WTC11 (cell line): ENCODE data around the gene PDXP. TPM values are rescaled to one million over a fixed set of nuclear protein-coding genes. Genes with fewer than 3 reads are reported as not detected.

Experiments used
- ATAC-seq: fragments of 200-7000 bp; cut with Tn5 transposase; 2 replicates; pipeline ENCODE4 v1.10.0; 2021; ENCODE audit warnings: mild to moderate bottlenecking, moderate library complexity
- CTCF ChIA-PET: fragments of 300-600 bp; sonication (Branson Sonifier 250); formaldehyde crosslinking; loops from one replicate; lab custom pipeline; 2021; ENCODE audit warnings: antibody characterized with exemption; lab: Charles Lee
- POLR2A ChIA-PET: fragments of 350-600 bp; sonication (Branson Sonifier 250); formaldehyde crosslinking; loops from one replicate; lab custom pipeline; 2021; ENCODE audit warnings: antibody characterized with exemption; lab: Charles Lee
- DNase-seq: peaks from one replicate; pipeline ENCODE4 v3.0.0; 2021; ENCODE audit warnings: low spot score
- H3K27ac Mint-ChIP-seq: 2 replicates; pipeline ENCODE4 v1.8.0; 2021; ENCODE audit warnings: mixed read lengths
- H3K27me3 Mint-ChIP-seq: 2 replicates; pipeline ENCODE4 v1.8.0; 2021; ENCODE audit warnings: low read depth, mild to moderate bottlenecking, moderate library complexity, mixed read lengths
- H3K36me3 Mint-ChIP-seq: 2 replicates; pipeline ENCODE4 v1.8.0; 2021; ENCODE audit warnings: mixed read lengths
- H3K4me1 Mint-ChIP-seq: 2 replicates; pipeline ENCODE4 v1.8.0; 2022; ENCODE audit warnings: mixed read lengths
- H3K4me3 Mint-ChIP-seq: 2 replicates; pipeline ENCODE4 v1.8.0; 2021; ENCODE audit warnings: mild to moderate bottlenecking, moderate library complexity, mixed read lengths
- H3K9me3 Mint-ChIP-seq: 2 replicates; pipeline ENCODE4 v1.8.0; 2021; ENCODE audit warnings: mixed read lengths
- AFF4 ChIP-seq: sonication (generic); formaldehyde crosslinking; IDR thresholded peaks from 2 replicates; pipeline ENCODE4 v1.8.1; 2023; ENCODE audit warnings: mild to moderate bottlenecking, missing genetic modification reagents, borderline replicate concordance
- ATF1 ChIP-seq: sonication (generic); formaldehyde crosslinking; IDR thresholded peaks from 2 replicates; pipeline ENCODE4 v1.8.1; 2023; ENCODE audit warnings: mild to moderate bottlenecking, moderate library complexity, missing genetic modification reagents
- E2F5 ChIP-seq: sonication (generic); formaldehyde crosslinking; IDR thresholded peaks from 2 replicates; pipeline ENCODE4 v1.8.1; 2022; ENCODE audit warnings: mild to moderate bottlenecking, moderate library complexity, missing genetic modification reagents
- ESRRA ChIP-seq: sonication (generic); formaldehyde crosslinking; IDR thresholded peaks from 2 replicates; pipeline ENCODE4 v1.8.1; 2022; ENCODE audit warnings: mild to moderate bottlenecking, missing genetic modification reagents, borderline replicate concordance
- FOXJ3 ChIP-seq: sonication (generic); formaldehyde crosslinking; IDR thresholded peaks from 2 replicates; pipeline ENCODE4 v1.9.0; 2021; ENCODE audit warnings: missing genetic modification reagents, mild to moderate bottlenecking, borderline replicate concordance
- FOXK1 ChIP-seq: sonication (generic); formaldehyde crosslinking; IDR thresholded peaks from 2 replicates; pipeline ENCODE4 v1.8.0; 2022; ENCODE audit warnings: mild to moderate bottlenecking, moderate library complexity, missing genetic modification reagents
- FOXP1 ChIP-seq: sonication (generic); formaldehyde crosslinking; IDR thresholded peaks from 2 replicates; pipeline ENCODE4 v1.8.0; 2022; ENCODE audit warnings: missing genetic modification reagents, mild to moderate bottlenecking, moderate library complexity, borderline replicate concordance
- GTF2I ChIP-seq: fragments of 250-450 bp; sonication (Bioruptor Pico); conservative IDR thresholded peaks from 2 replicates; pipeline ENCODE4 v1.4.0; 2021; ENCODE audit warnings: mild to moderate bottlenecking
- IRF2 ChIP-seq: sonication (generic); formaldehyde crosslinking; IDR thresholded peaks from 2 replicates; pipeline ENCODE4 v1.8.0; 2022; ENCODE audit warnings: low read depth, missing genetic modification reagents, borderline replicate concordance
- MAX ChIP-seq: sonication (generic); formaldehyde crosslinking; IDR thresholded peaks from 2 replicates; pipeline ENCODE4 v1.8.0; 2022; ENCODE audit warnings: mild to moderate bottlenecking, missing genetic modification reagents
- NR1H2 ChIP-seq: sonication (generic); formaldehyde crosslinking; IDR thresholded peaks from 2 replicates; pipeline ENCODE4 v1.9.0; 2021; ENCODE audit warnings: mild to moderate bottlenecking, moderate library complexity, missing genetic modification reagents
- NR3C1 ChIP-seq: sonication (generic); formaldehyde crosslinking; conservative IDR thresholded peaks from 2 replicates; pipeline ENCODE4 v1.8.1; 2023; ENCODE audit warnings: low read depth, mild to moderate bottlenecking, missing genetic modification reagents
- PRDM15 ChIP-seq: sonication (generic); formaldehyde crosslinking; IDR thresholded peaks from 2 replicates; pipeline ENCODE4 v1.8.0; 2022; ENCODE audit warnings: missing genetic modification reagents
- ZBTB21 ChIP-seq: sonication (generic); formaldehyde crosslinking; IDR thresholded peaks from 2 replicates; pipeline ENCODE4 v1.8.1; 2023; ENCODE audit warnings: mild to moderate bottlenecking, missing genetic modification reagents, borderline replicate concordance
- ZNF121 ChIP-seq: sonication (generic); formaldehyde crosslinking; IDR thresholded peaks from 2 replicates; pipeline ENCODE4 v1.8.0; 2023; ENCODE audit warnings: missing genetic modification reagents
- ZNF138 ChIP-seq: sonication (generic); formaldehyde crosslinking; conservative IDR thresholded peaks from 2 replicates; pipeline ENCODE4 v1.8.1; 2022; ENCODE audit warnings: mild to moderate bottlenecking, moderate library complexity, missing genetic modification reagents
- ZNF219 ChIP-seq: sonication (generic); formaldehyde crosslinking; IDR thresholded peaks from 2 replicates; pipeline ENCODE4 v1.8.0; 2023; ENCODE audit warnings: missing genetic modification reagents, mild to moderate bottlenecking, borderline replicate concordance
- ZNF317 ChIP-seq: sonication (generic); formaldehyde crosslinking; IDR thresholded peaks from 2 replicates; pipeline ENCODE4 v1.8.1; 2023; ENCODE audit warnings: low read depth, mild to moderate bottlenecking, moderate library complexity, missing genetic modification reagents, borderline replicate concordance
- ZNF671 ChIP-seq: fragments of 250-450 bp; sonication (Bioruptor Pico); IDR thresholded peaks from 2 replicates; pipeline ENCODE4 v1.8.0; 2021; ENCODE audit warnings: mild to moderate bottlenecking
- total RNA-seq: library from RNA; stranded (reverse); gene quantifications from 3 replicates; pipeline ENCODE4 v1.2.3, GENCODE V29; 2021
- TF ChIP-seq, protein P1 (sequence below): fragments of 250-450 bp; sonication (Bioruptor Pico); IDR thresholded peaks from 2 replicates; pipeline ENCODE4 v1.9.0; 2021; ENCODE audit warnings: mild to moderate bottlenecking

PDXP gene
- total RNA-seq, 1 experiment from 2014 or later = 36.1 TPM

DNA sequence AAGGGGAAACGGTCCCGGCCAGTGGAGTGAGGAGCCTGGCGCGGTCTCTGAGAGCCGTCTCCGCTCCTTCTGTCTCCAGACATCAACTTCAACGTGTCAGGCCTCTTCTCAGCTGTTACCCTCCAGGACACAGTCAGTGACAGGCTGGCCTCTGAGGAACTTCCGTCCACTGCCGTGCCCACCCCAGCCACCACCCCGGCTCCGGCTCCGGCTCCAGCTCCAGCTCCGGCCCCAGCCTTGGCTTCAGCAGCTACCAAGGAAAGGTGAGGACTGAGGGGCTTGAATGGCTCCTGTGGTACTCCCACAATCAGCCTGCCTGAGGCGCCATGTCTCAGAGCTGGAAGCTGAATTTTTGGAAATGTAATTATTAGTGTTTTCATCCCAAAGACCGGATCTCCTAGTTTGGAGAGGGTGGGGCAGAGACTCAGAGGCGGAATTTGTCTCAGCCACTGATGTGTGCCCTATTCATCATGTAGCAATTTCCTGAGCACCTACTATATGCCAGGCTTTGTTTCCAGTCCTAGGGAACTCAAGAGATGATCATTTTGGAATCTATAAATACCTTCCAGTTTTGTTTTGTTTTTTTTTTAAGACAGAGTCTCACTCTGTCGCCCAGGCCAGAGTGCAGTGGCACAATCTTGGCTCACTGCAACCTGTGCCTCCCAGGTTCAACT, 7.9 kb upstream of the PDXP start:
- H3K4me3 Mint-ChIP-seq = no peak overlapping the region
- ChIA-PET CTCF (no interaction called here), POLR2A (no interaction called here)
- no peaks in the 10 kb centered on the region for H3K9me3 Mint-ChIP-seq
- TF ChIP-seq PRDM15 (CRISPR knock-in tag) (peak; percentile 28; the same call in 1 of the 2 replicates), FOXP1 (CRISPR knock-in tag) (no peak)
- H3K4me1 Mint-ChIP-seq = no peaks in the 10 kb centered on the region
- DNase-seq (no peak), ATAC-seq (no peak)
- no peaks in the 10 kb centered on the region for H3K27me3 Mint-ChIP-seq
- H3K36me3 Mint-ChIP-seq = peaks cover 36% of the 10 kb centered on the region
- H3K27ac Mint-ChIP-seq = no peak overlapping the region

- CTCF ChIA-PET = interaction anchor here (12.1 kb wide), 1 partner anchor 13 kb away, joined by 161 read pairs; the partner anchor contains the start of gene SH3BP1
- ATAC-seq (no peak), DNase-seq (no peak)
- H3K36me3 Mint-ChIP-seq = peaks cover 30% of the 10 kb centered on the region
- no peaks in the 10 kb centered on the region for H3K9me3 Mint-ChIP-seq
- peaks cover 10% of the 10 kb centered on the region for H3K4me1 Mint-ChIP-seq
- H3K4me3 Mint-ChIP-seq = no peak overlapping the region
- no peak overlapping the region for H3K27ac Mint-ChIP-seq
- TF ChIP-seq E2F5 (CRISPR knock-in tag) (no peak), MAX (no peak), IRF2 (CRISPR knock-in tag) (no peak), ZNF219 (no peak), FOXJ3 (CRISPR knock-in tag) (no peak), NR1H2 (CRISPR knock-in tag) (no peak), ESRRA (CRISPR knock-in tag) (no peak), ZNF671 (no peak), ZNF138 (no peak), GTF2I (CRISPR knock-in tag) (no peak)
- TF ChIP-seq, protein P1, sequence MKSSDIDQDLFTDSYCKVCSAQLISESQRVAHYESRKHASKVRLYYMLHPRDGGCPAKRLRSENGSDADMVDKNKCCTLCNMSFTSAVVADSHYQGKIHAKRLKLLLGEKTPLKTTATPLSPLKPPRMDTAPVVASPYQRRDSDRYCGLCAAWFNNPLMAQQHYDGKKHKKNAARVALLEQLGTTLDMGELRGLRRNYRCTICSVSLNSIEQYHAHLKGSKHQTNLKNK (CRISPR knock-in tag) = no peak
- POLR2A ChIA-PET = no interaction called here
- H3K27me3 Mint-ChIP-seq = no peaks in the 10 kb centered on the region
Measured at GRCh38 chr22:37654563-37655251, 3.8 kb upstream of the PDXP start.

DNA sequence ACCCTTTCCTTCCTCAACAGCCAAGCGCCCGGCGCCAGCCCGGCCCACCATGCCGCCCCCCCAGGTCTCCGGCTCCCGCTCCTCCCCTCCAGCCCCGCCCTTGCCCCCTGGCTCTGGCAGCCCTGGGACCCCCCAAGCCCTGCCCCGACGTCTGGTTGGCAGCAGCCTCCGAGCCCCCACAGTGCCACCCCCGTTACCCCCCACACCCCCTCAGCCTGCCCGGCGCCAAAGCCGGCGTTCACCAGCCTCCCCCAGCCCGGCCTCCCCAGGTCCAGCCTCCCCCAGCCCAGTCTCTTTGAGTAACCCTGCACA, 3.3 kb upstream of the PDXP start:
- no peak overlapping the region for H3K4me3 Mint-ChIP-seq
- CTCF ChIA-PET = interaction anchor here (1.4 to 12.1 kb wide), 2 partner anchors 14 to 21 kb away, joined by 3 to 161 read pairs; partner anchors contain the start of gene SH3BP1
- POLR2A ChIA-PET = no interaction called here
- TF ChIP-seq ATF1 (CRISPR knock-in tag) = no peak
- no peak for TF ChIP-seq ZNF671
- TF ChIP-seq NR3C1 = no peak
- no peak for TF ChIP-seq ZNF317 (CRISPR knock-in tag)
- no peak for TF ChIP-seq FOXJ3 (CRISPR knock-in tag)
- TF ChIP-seq ZNF138 = no peak
- no peak for TF ChIP-seq ZBTB21 (CRISPR knock-in tag)
- TF ChIP-seq AFF4 (CRISPR knock-in tag) = no peak
- no peak for TF ChIP-seq ZNF121
- TF ChIP-seq FOXK1 (CRISPR knock-in tag) = no peak

More for the DNA sequence above, 3.3 kb upstream of the PDXP start:
- H3K4me1 Mint-ChIP-seq = peaks cover 15% of the 10 kb centered on the region
- DNase-seq (no peak), ATAC-seq (no peak)
- no peak overlapping the region for H3K27ac Mint-ChIP-seq
- peaks cover 25% of the 10 kb centered on the region for H3K36me3 Mint-ChIP-seq
- no peaks in the 10 kb centered on the region for H3K27me3 Mint-ChIP-seq
- no peaks in the 10 kb centered on the region for H3K9me3 Mint-ChIP-seq
